ENCODE results near the gene OTUD5. TPM values are rescaled to one million over a fixed set of nuclear protein-coding genes. Genes with fewer than 3 reads are reported as not detected.
"Not testable (repeated sequence)": the region's sequence is repeated elsewhere in the genome, so short reads cannot be mapped to it uniquely, and the experiment has no call there.

The OTUD5 gene
- total RNA-seq, 2 experiments from 2014 or later: 83.4 to 85.4 TPM

DNA sequence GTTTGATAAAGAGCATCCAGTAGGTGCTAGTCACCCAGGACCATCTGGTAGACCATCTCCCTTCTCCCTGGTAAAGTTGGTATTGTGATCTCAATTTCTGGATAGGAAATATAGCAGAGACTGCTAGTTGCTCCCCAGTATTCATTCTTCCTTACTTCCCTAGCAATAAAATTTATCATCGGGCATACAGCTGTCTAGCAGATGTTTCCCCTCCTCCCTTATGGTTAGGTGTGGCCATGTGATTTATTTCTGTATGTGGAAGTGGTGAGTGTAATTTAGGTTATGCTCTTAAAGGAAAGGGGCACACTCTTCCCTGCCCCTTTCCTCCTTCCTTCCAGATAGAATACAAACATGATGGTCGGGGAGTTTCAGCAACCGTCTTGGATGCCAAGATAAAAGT, 26.5 kb upstream of the OTUD5 start:
- ChIA-PET POLR2A (no interaction called here), CTCF (no interaction called here)
- no peaks in the 10 kb centered on the region for H3K4me1 Mint-ChIP-seq (ENCODE audit: low read depth)
- no peak for DNase-seq
- H3K9me3 Mint-ChIP-seq: no peaks in the 10 kb centered on the region
- peaks cover 32% of the 10 kb centered on the region for H3K36me3 Mint-ChIP-seq
- H3K27me3 Mint-ChIP-seq: no peaks in the 10 kb centered on the region
- H3K4me3 Mint-ChIP-seq: no peak overlapping the region
- no peak overlapping the region for H3K27ac Mint-ChIP-seq
- intact Hi-C loops (cut with micrococcal nuclease): no loop called here

DNA sequence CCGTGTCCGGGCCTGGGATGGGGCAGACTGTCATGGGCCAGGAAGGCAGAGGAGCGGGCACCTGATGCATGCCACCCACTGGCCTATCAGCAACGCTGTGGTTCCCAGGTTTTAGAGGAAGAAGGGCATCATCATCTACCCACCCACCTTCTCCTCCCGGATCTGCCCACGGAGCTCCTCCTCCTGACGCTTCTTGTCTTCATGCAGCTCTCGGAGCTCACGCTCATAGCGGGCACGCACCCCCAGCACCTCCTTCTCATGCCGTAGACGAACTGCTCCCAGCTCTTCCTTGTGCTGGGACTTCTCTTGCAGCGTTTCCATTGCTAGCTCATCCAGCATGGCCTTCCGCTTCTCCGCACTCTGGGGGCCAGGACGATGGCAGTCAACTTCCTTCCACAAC, 25.7 kb upstream of the OTUD5 start:
- Mint-ChIP-seq H3K27ac (no peak overlapping the region), H3K4me3 (no peak overlapping the region), H3K36me3 (peaks cover 30% of the 10 kb centered on the region), H3K9me3 (no peaks in the 10 kb centered on the region), H3K27me3 (no peaks in the 10 kb centered on the region), H3K4me1 (ENCODE audit: low read depth) (no peaks in the 10 kb centered on the region)
- intact Hi-C loops (cut with micrococcal nuclease): no loop called here
- CTCF ChIA-PET: no interaction called here
- no peak for DNase-seq
- POLR2A ChIA-PET: no interaction called here

DNA sequence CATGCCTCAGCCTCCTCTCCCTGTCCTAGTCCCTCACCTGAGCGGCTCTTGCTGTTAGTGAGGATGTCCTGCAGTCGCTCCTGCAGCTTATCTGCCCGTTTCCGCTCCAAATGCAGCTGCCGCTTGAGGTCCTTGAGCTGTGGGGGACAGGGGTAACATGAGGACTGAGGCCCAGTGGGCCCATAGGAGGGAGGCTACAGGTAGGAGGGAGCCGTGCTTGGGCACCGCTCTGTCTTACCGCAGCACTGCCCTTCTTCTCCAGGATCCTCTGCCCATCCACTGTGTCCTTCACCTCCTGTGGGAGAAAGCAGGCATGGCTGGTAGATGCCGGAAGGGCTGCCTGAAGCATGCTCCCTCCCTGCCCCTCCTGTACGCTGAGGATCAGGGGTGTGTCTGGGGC, 23.8 kb upstream of the OTUD5 start:
- peaks cover 30% of the 10 kb centered on the region for H3K36me3 Mint-ChIP-seq
- no peak overlapping the region for H3K27ac Mint-ChIP-seq
- intact Hi-C loops (cut with micrococcal nuclease): no loop called here
- H3K4me1 Mint-ChIP-seq (ENCODE audit: low read depth): no peaks in the 10 kb centered on the region
- ChIA-PET POLR2A (no interaction called here), CTCF (interaction anchor here (0.7 kb wide), 1 partner anchor 9 kb away, joined by 3 read pairs; the partner anchor contains the start of gene KCND1)
- no peak for DNase-seq
- no peak overlapping the region for H3K4me3 Mint-ChIP-seq
- no peaks in the 10 kb centered on the region for H3K9me3 Mint-ChIP-seq
- H3K27me3 Mint-ChIP-seq: no peaks in the 10 kb centered on the region

DNA sequence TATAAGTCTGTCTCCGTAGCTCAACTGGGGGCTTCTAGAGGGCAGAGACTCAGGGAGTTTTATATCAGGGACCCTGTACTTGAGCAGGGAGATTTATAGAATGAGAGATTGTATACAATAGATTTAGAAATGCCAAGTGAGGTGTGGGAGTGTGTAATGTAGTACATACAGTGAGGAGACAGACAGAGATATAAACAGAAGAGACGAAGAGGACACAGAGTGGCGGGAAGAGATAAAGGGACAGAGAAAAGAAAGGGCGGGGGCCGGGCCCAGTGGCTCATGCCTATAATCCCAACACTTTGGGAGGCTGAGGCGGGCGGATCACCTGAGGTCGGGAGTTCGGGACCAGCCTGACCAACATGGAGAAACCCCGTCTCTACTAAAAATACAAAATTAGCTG, 22.9 kb upstream of the OTUD5 start:
- H3K4me1 Mint-ChIP-seq (ENCODE audit: low read depth); H3K27me3 Mint-ChIP-seq; intact Hi-C loops (cut with micrococcal nuclease); H3K9me3 Mint-ChIP-seq; POLR2A ChIA-PET; H3K4me3 Mint-ChIP-seq; H3K27ac Mint-ChIP-seq; DNase-seq: not testable (repeated sequence)
- peaks cover 31% of the 10 kb centered on the region for H3K36me3 Mint-ChIP-seq
- CTCF ChIA-PET: interaction anchor here (0.7 kb wide), 1 partner anchor 11 kb away, joined by 3 read pairs; no protein-coding TSS in a partner anchor

DNA sequence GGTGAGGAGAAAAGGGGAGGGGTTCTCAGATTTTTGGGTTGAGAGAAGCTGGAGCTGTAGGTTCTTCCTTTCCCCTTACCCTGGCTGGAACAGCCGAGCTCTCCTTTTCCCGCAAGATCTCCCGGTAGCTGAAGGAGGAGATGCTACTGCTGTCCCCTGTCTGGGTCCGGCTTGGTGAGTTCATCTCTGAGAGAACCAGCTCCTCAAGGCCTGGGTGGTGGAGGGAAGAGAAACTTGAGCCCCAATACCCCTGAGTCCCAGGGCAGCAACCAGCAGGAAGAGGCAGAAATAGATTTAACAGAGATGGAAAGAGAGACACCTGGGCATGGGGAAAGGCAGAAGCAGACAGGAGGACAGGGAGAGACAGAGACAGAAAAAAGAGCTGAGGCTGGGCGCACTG, 20.8 kb upstream of the OTUD5 start:
- no peak overlapping the region for H3K27ac Mint-ChIP-seq
- CTCF ChIA-PET: no interaction called here
- intact Hi-C loops (cut with micrococcal nuclease): no loop called here

DNA sequence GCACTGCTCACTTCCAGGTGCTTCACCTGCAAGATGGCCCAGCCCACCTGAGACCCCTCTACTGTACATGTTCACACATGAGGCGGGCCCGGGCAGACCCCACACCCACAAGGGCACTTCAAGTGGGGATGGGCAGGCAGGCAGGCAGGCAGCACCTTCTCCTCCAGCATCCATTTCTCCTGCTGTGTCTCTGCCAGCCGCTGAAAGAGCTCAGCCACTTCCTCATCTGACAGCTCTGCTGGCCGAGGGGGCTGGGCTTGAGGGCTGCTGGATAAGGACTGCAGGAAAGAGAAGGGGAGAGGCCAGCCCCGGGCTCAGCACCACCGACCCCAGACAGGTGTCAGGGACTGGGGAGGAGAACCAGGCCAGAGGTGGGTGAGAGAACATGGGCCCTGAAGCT, 18.7 kb upstream of the OTUD5 start:
- Mint-ChIP-seq H3K27me3 (no peaks in the 10 kb centered on the region), H3K27ac (no peak overlapping the region), H3K4me1 (ENCODE audit: low read depth) (peaks cover 16% of the 10 kb centered on the region), H3K36me3 (peaks cover 23% of the 10 kb centered on the region), H3K9me3 (no peaks in the 10 kb centered on the region), H3K4me3 (no peak overlapping the region)
- DNase-seq: no peak
- CTCF ChIA-PET: no interaction called here
- intact Hi-C loops (cut with micrococcal nuclease): no loop called here
- POLR2A ChIA-PET: no interaction called here

More for the DNA sequence above, 20.8 kb upstream of the OTUD5 start:
- peaks cover 1% of the 10 kb centered on the region for H3K4me1 Mint-ChIP-seq (ENCODE audit: low read depth)
- peaks cover 26% of the 10 kb centered on the region for H3K36me3 Mint-ChIP-seq
- POLR2A ChIA-PET: no interaction called here
- no peaks in the 10 kb centered on the region for H3K9me3 Mint-ChIP-seq
- DNase-seq: no peak
- H3K27me3 Mint-ChIP-seq: no peaks in the 10 kb centered on the region
- H3K4me3 Mint-ChIP-seq: no peak overlapping the region

DNA sequence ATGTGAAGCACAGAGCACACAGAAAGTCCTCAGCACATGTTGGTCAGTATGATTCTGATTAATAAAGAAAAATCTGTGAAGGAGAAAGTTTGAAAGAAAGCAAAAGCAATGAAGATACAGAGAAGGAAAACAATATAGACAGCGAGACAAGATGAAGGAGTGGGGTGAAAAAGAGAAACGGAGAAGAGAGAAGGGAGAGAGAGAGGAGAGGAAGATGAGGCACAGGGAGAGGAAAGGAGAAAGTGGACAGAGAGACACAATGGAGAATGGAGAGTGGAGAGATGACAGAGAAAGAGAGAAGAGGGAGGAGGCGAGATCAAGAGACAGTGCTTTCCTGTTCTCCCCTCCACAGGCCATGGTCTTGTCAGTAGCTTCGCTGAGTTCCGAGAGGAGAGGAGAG, 18.1 kb upstream of the OTUD5 start:
- no peak for DNase-seq
- no peaks in the 10 kb centered on the region for H3K9me3 Mint-ChIP-seq
- POLR2A ChIA-PET: no interaction called here
- no peaks in the 10 kb centered on the region for H3K27me3 Mint-ChIP-seq
- peaks cover 20% of the 10 kb centered on the region for H3K36me3 Mint-ChIP-seq
- peaks cover 16% of the 10 kb centered on the region for H3K4me1 Mint-ChIP-seq (ENCODE audit: low read depth)
- CTCF ChIA-PET: no interaction called here
- H3K27ac Mint-ChIP-seq: no peak overlapping the region
- no peak overlapping the region for H3K4me3 Mint-ChIP-seq
- intact Hi-C loops (cut with micrococcal nuclease): no loop called here

DNA sequence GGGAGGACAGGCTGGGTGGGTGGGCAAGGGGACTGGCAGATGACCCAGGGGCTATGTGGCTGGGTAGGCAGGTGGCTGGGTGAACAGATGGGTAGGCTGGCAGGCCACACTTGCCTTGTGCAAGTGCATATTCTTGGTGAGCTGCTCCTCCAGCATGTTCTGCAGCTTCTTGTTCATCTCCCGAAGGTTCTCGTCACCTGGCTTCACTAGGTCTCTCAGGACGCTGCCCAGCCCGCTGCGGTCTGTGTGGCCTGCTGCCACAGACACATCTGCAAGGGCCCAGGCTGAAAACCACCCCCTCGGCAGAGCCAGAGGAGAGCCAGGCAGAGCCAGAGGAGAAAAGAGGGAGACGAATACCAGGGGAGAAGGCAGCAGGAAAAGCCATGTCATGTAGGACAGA, 17.6 kb upstream of the OTUD5 start:
- intact Hi-C loops (cut with micrococcal nuclease): no loop called here
- Mint-ChIP-seq H3K27me3 (no peaks in the 10 kb centered on the region), H3K4me3 (no peak overlapping the region), H3K9me3 (no peaks in the 10 kb centered on the region), H3K4me1 (ENCODE audit: low read depth) (peaks cover 16% of the 10 kb centered on the region), H3K27ac (no peak overlapping the region), H3K36me3 (peaks cover 17% of the 10 kb centered on the region)
- POLR2A ChIA-PET: interaction anchor here (1.5 kb wide), 1 partner anchor 17 kb away, joined by 3 read pairs; no protein-coding TSS in a partner anchor
- CTCF ChIA-PET: no interaction called here
- DNase-seq: no peak

DNA sequence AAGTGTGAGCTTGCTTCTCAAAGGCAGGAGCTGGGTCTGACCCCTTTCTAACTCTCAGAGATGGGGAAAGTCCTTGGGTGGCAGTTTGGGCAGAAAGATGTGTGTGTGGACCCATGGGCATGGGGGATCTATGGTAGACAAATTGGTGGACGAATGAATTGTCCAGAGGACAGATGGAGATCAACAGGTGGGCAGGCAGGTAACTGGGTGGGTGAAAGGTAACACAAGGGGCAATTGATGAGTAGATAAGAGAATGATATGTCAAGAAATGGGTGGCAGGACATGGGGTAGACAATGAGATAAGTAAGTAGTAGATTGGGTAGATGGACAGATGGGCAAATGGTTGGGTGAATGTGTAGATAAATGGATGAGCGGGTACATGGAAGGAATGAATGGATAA, 17.2 kb upstream of the OTUD5 start:
- peaks cover 16% of the 10 kb centered on the region for H3K4me1 Mint-ChIP-seq (ENCODE audit: low read depth)
- no peak overlapping the region for H3K4me3 Mint-ChIP-seq
- POLR2A ChIA-PET: interaction anchor here (1.5 kb wide), 1 partner anchor 16 kb away, joined by 3 read pairs; no protein-coding TSS in a partner anchor
- H3K9me3 Mint-ChIP-seq: no peaks in the 10 kb centered on the region
- H3K27me3 Mint-ChIP-seq: no peaks in the 10 kb centered on the region
- intact Hi-C loops (cut with micrococcal nuclease): no loop called here
- no peak for DNase-seq
- CTCF ChIA-PET: no interaction called here
- H3K36me3 Mint-ChIP-seq: peaks cover 15% of the 10 kb centered on the region
- H3K27ac Mint-ChIP-seq: no peak overlapping the region

DNA sequence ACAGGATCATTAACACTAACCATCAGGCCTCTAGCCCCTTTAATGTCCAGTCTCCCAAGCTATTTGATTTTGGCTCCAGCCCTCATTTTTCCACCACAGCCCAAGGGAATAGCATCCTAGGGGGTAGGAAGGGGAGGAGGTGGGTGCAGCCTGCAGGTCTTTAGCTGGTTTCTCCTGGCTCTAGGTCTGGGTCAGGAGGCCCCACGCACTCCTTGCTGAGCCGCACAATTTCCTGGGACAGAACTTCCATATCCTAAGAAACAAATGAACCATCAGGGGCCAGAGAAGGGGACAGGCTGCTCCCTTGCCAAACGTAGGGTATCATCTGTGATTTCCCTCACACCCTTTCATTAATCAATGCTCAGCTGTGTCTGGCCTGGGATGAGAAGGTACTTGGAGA, 16.6 kb upstream of the OTUD5 start:
- Mint-ChIP-seq H3K9me3 (no peaks in the 10 kb centered on the region), H3K36me3 (peaks cover 15% of the 10 kb centered on the region), H3K27me3 (no peaks in the 10 kb centered on the region), H3K4me3 (no peak overlapping the region), H3K4me1 (ENCODE audit: low read depth) (peaks cover 16% of the 10 kb centered on the region), H3K27ac (no peak overlapping the region)
- POLR2A ChIA-PET: interaction anchor here (1.5 kb wide), 1 partner anchor 16 kb away, joined by 3 read pairs; no protein-coding TSS in a partner anchor
- no peak for DNase-seq
- intact Hi-C loops (cut with micrococcal nuclease): no loop called here
- CTCF ChIA-PET: no interaction called here

DNA sequence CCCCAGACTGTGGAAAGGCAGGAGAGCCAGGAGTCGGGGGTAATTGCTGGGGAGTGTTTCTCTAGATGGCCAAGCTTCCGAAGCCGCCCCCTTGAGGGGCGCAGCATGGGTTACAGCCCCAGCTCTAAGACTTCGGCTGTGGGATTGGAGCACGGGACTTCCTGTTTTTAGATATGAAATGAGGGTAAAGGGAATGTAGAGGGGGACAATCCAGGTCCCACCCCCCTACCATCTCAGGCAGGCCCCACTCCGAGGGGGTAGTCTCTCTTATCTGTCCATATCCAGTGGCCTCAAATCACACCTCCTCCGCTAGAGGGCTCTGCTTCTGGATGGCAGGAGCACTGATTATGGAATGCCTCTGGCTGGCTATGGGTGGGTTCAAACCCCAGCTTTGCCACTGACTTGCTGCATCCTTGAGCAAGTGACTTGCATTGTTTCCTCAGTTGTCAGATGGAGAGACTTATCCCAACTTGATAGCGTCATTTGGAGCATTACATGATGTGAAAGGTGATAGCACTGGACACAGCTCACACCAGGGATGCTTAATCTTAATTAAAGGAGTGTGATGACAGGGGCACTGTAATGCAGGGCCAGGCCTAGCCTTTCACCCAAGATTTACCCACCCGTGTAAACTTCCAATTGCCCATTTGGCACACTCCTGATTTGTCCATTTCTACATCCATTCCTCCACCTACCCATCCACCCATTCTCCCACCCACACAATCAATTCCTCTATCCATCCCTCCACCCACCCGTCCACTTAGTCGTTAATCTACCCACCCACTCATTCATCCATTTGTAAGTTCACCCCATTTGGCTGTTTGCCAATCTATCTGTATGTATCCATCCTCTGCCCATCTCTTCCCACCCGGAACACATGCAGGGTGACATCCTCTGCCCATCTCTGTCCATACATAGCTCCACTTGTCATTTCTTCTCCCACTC, 15.1 kb upstream of the OTUD5 start:
- Mint-ChIP-seq H3K4me1 (ENCODE audit: low read depth) (peaks cover 16% of the 10 kb centered on the region), H3K9me3 (no peaks in the 10 kb centered on the region), H3K36me3 (peaks cover 9% of the 10 kb centered on the region), H3K27me3 (no peaks in the 10 kb centered on the region), H3K27ac (no peak overlapping the region), H3K4me3 (peak overlapping the region; percentile 35)
- CTCF ChIA-PET: interaction anchor here (0.7 to 1.7 kb wide), 7 partner anchors 9 to 127 kb away, joined by 3 to 5 read pairs (median 3); no protein-coding TSS in a partner anchor
- peak; percentile 37 for DNase-seq
- POLR2A ChIA-PET: interaction anchor here (0.8 kb wide), 1 partner anchor 33 kb away, joined by 3 read pairs; no protein-coding TSS in a partner anchor
- intact Hi-C loops (cut with micrococcal nuclease): no loop called here

DNA sequence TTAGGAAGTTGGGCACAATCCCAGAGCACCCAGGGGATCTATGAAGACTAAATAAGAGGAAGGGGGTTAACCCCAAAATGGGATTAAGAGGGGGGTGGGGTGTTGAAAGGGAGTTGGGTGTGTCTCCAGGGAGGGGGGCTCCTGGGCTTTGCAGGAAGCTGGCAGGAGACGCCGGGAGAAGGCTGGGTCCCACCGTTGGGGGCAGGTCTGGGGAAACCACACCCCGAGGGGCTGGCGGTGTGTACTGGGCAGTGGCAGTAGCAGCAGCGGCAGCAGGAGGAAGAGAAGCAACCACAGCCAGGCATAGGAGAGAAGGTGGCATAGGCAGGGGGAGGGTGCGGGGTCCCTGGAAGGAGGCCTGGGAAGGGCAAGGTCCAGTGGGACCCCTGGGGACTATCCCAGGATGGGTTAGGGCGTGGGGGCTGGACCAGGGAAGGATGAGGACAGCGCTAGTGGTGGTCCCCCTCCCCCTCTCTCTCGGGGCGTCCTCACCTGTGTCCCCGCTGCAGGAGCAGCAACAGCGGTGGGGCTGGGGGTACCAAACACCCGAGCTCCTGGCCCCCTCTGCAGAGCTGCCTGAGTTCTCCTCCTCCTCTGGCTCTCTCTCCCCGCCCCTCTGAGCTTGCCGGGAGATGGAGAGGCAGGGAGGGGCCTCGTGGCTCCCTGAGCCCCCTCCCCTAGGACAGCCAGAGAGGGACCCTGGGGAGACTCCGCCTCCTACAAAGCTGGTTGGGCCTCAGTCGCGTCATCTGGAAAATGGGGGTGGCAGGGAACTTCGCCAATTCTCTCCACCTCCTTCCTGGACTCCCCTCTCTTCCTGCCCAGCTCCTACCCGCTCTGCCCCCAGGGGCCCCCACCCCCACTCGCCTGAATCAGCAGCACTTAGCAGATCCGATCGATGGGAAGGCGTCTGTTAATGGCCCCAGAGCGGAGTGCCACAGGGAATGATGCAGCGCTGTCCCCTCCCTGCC, 14.1 kb upstream of the OTUD5 start, which contains the start of gene KCND1:
TSS of gene KCND1 (minus strand) at position 596 of the 971 bp plus-strand sequence. CDS start 1,573 bp downstream, outside the sequence.
- H3K9me3 Mint-ChIP-seq: no peaks in the 10 kb centered on the region
- POLR2A ChIA-PET: no interaction called here
- H3K27me3 Mint-ChIP-seq: no peaks in the 10 kb centered on the region
- intact Hi-C loops (cut with micrococcal nuclease): no loop called here
- H3K4me1 Mint-ChIP-seq (ENCODE audit: low read depth): peaks cover 16% of the 10 kb centered on the region
- CTCF ChIA-PET: interaction anchor here (0.7 to 1.7 kb wide), 5 partner anchors 10 to 79 kb away, joined by 3 to 5 read pairs (median 3); no protein-coding TSS in a partner anchor
- H3K4me3 Mint-ChIP-seq: peak within 1 kb of the TSS; percentile 35
- peaks cover 9% of the 10 kb centered on the region for H3K36me3 Mint-ChIP-seq
- no peak within 1 kb of the TSS for H3K27ac Mint-ChIP-seq
- DNase-seq: peak; percentile 32
